Neutrophil (primary cell): ENCODE data around the gene ETHE1.

Source experiments
- H3K27ac ChIP-seq: fragments of 200-600 bp; sonication (generic); 2 replicates; pipeline ENCODE4 v1.5.1; 2016; ENCODE audit warnings: mild to moderate bottlenecking, moderate library complexity
- H3K27me3 ChIP-seq: fragments of 200-600 bp; sonication (generic); 2 replicates; pipeline ENCODE4 v1.6.0; 2016; ENCODE audit warnings: mild to moderate bottlenecking
- H3K36me3 ChIP-seq: fragments of 200-600 bp; sonication (generic); 2 replicates; pipeline ENCODE4 v1.5.1; 2017
- H3K4me1 ChIP-seq, 2 experiments: fragments of 200-600 bp in 1 of 2; sonication (generic) in 1 of 2; 1 replicate in 1 of 2; 2 replicates in 1 of 2; pipeline versions ENCODE4 v1.5.1 to v1.6.1; 2013 to 2016; ENCODE audit warnings: low read depth in 1 of 2, low read length in 1 of 2, mild to moderate bottlenecking in 1 of 2, moderate library complexity in 1 of 2; ENCODE audit not compliant: control insufficient read depth in 1 of 2, insufficient read depth in 1 of 2
- H3K4me3 ChIP-seq, 2 experiments: fragments of 200-600 bp in 1 of 2; sonication (generic) in 1 of 2; 1 replicate in 1 of 2; 2 replicates in 1 of 2; pipeline ENCODE4 v1.5.1; 2013 to 2016; ENCODE audit warnings: low read depth in 1 of 2, low read length in 1 of 2, mild to moderate bottlenecking in 1 of 2, moderate library complexity in 1 of 2
- H3K9me3 ChIP-seq: fragments of 200-600 bp; sonication (generic); 2 replicates; pipeline ENCODE4 v1.5.1; 2016
- CTCF ChIP-seq: fragments of 200-600 bp; sonication (generic); IDR thresholded peaks from 2 replicates; pipeline ENCODE4 v1.5.1; 2016; ENCODE audit warnings: antibody characterized with exemption

ETHE1 gene

GRCh38 chr19:43476606-43477005 lies 50.4 kb downstream of the ETHE1 start:
- H3K9me3 ChIP-seq = no peaks in the 10 kb centered on the region
- H3K27me3 ChIP-seq = no peaks in the 10 kb centered on the region
- H3K36me3 ChIP-seq = no peaks in the 10 kb centered on the region
- no peak for TF ChIP-seq CTCF
- no peak overlapping the region for H3K27ac ChIP-seq
- peaks cover 9 to 11% of the 10 kb centered on the region in 2 experiments for H3K4me1 ChIP-seq
- H3K4me3 ChIP-seq = no peak overlapping the region

GRCh38 chr19:43474986-43475705 lies 51.9 kb downstream of the ETHE1 start:
- Histone ChIP-seq H3K4me3 (peak overlapping the region; percentile 60 to 62), H3K27ac (peak overlapping the region; percentile 47)
- no peak for TF ChIP-seq CTCF

GRCh38 chr19:43474487-43474886 lies 52.5 kb downstream of the ETHE1 start:
- Histone ChIP-seq H3K27me3 (no peaks in the 10 kb centered on the region), H3K36me3 (no peaks in the 10 kb centered on the region), H3K4me1 (peaks cover 9 to 11% of the 10 kb centered on the region in 2 experiments), H3K27ac (no peak overlapping the region), H3K9me3 (no peaks in the 10 kb centered on the region), H3K4me3 (no peak overlapping the region)
- TF ChIP-seq CTCF = no peak

More at GRCh38 chr19:43474986-43475705, 51.9 kb downstream of the ETHE1 start:
- no peaks in the 10 kb centered on the region for H3K36me3 ChIP-seq
- peaks cover 9 to 11% of the 10 kb centered on the region in 2 experiments for H3K4me1 ChIP-seq
- no peaks in the 10 kb centered on the region for H3K27me3 ChIP-seq
- H3K9me3 ChIP-seq = no peaks in the 10 kb centered on the region

- peaks cover 3% of the 10 kb centered on the region for H3K27me3 ChIP-seq
- no peak overlapping the region for H3K4me3 ChIP-seq
- no peak overlapping the region for H3K27ac ChIP-seq
- no peaks in the 10 kb centered on the region for H3K36me3 ChIP-seq
- peaks cover 23 to 29% of the 10 kb centered on the region in 2 experiments for H3K4me1 ChIP-seq
- no peak for TF ChIP-seq CTCF
- H3K9me3 ChIP-seq = no peaks in the 10 kb centered on the region
Measured at GRCh38 chr19:43471091-43471490, 55.9 kb downstream of the ETHE1 start.

- Histone ChIP-seq H3K4me3 (no peak overlapping the region), H3K27ac (no peak overlapping the region), H3K36me3 (no peaks in the 10 kb centered on the region), H3K9me3 (no peaks in the 10 kb centered on the region), H3K27me3 (peaks cover 11% of the 10 kb centered on the region), H3K4me1 (peaks cover 23 to 26% of the 10 kb centered on the region in 2 experiments)
- TF ChIP-seq CTCF = no peak
Measured at GRCh38 chr19:43470288-43470687, 56.7 kb downstream of the ETHE1 start.
